ENCODE results near the gene PCID2.
A peak's percentile ranks its signal among the peaks of the same experiment; 100 is the strongest.

PCID2 gene

GRCh38 chr13:113219256-113219940 is 10.9 kb upstream of the PCID2 start:
- no peak for DNase-seq

GRCh38 chr13:113218586-113218985 is 10.1 kb upstream of the PCID2 start:
- DNase-seq, result no peak

- peak; percentile 67 to 83 for DNase-seq
Measured at GRCh38 chr13:113216254-113217048, 8.0 kb upstream of the PCID2 start.

- DNase-seq, result no peak
Measured at GRCh38 chr13:113211774-113212173, 3.3 kb upstream of the PCID2 start.

GRCh38 chr13:113210833-113211232 is 2.4 kb upstream of the PCID2 start:
- no peak for DNase-seq

- DNase-seq, result peak in 1 of 2 experiments; percentile 58
Measured at GRCh38 chr13:113209759-113210421, 1.4 kb upstream of the PCID2 start.

- DNase-seq, result peak; percentile 68 to 85
Measured at GRCh38 chr13:113209336-113209758, 878 bp upstream of the PCID2 start, which contains the start of gene CUL4A. Gene CUL4A (plus strand): TSS chr13:113209613. CDS start chr13:113209628, 15 bp downstream.

- DNase-seq, result no peak
Measured at GRCh38 chr13:113207890-113208420, 514 bp downstream of the PCID2 start.

- no peak for DNase-seq
Measured at GRCh38 chr13:113207460-113207859, 1.0 kb downstream of the PCID2 start.

- DNase-seq, result no peak
Measured at GRCh38 chr13:113205428-113205931, 3.0 kb downstream of the PCID2 start.

GRCh38 chr13:113204378-113204734 is 4.1 kb downstream of the PCID2 start:
- DNase-seq, result no peak

GRCh38 chr13:113203507-113204377 is 4.7 kb downstream of the PCID2 start:
- no peak for DNase-seq

- DNase-seq, result no peak
Measured at GRCh38 chr13:113202912-113203311, 5.6 kb downstream of the PCID2 start.

GRCh38 chr13:113201815-113202214 is 6.7 kb downstream of the PCID2 start:
- no peak for DNase-seq

- DNase-seq, result no peak
Measured at GRCh38 chr13:113196970-113197737, 11.3 kb downstream of the PCID2 start.

- DNase-seq, result no peak
Measured at GRCh38 chr13:113195360-113195759, 13.1 kb downstream of the PCID2 start.

GRCh38 chr13:113192902-113193301 is 15.6 kb downstream of the PCID2 start:
- DNase-seq, result no peak

- DNase-seq, result no peak
Measured at GRCh38 chr13:113192279-113192678, 16.2 kb downstream of the PCID2 start.

GRCh38 chr13:113190181-113190580 is 18.3 kb downstream of the PCID2 start:
- DNase-seq, result no peak

- no peak for DNase-seq
Measured at GRCh38 chr13:113187883-113188665, 20.4 kb downstream of the PCID2 start.

- no peak for DNase-seq
Measured at GRCh38 chr13:113187263-113187669, 21.2 kb downstream of the PCID2 start.
